ENCODE results near the gene BRSK1.
A peak's percentile ranks its signal among the peaks of the same experiment; 100 is the strongest.

The BRSK1 gene

DNA sequence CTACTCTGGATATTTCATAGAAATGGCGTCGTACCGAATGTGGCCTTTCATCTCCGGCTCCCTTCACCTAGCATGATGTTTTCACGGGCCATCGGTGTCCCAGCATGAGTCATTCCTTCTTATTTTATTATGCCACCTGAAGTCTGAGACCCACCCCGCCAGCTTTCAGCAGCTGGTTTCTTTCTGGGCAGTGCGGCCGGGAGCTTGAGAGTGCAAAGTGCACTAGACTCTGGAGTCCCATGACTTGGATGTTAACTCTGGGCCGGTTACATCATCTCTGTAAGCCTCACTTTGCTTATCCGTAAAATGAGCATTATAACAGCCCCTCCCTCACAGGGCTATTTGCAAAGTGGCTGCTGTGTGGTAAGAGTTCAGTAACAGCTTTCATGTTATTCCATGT, 50.1 kb downstream of the BRSK1 start:
- H3K4me1 ChIP-seq (ENCODE audit: control insufficient read depth, insufficient read depth, low read length): peaks cover 2% of the 10 kb centered on the region
- H3K4me3 ChIP-seq (ENCODE audit: low read depth, low read length): no peak overlapping the region
- H3K9me3 ChIP-seq (ENCODE audit: control insufficient read depth, insufficient read depth, low read length): no peaks in the 10 kb centered on the region
- H3K27me3 ChIP-seq (ENCODE audit: control insufficient read depth, insufficient read depth, low read length): no peaks in the 10 kb centered on the region
- no peaks in the 10 kb centered on the region for H3K36me3 ChIP-seq (ENCODE audit: control insufficient read depth, insufficient read depth, low read length)
- H3K9ac ChIP-seq (ENCODE audit: low read depth, low read length): no peak overlapping the region

DNA sequence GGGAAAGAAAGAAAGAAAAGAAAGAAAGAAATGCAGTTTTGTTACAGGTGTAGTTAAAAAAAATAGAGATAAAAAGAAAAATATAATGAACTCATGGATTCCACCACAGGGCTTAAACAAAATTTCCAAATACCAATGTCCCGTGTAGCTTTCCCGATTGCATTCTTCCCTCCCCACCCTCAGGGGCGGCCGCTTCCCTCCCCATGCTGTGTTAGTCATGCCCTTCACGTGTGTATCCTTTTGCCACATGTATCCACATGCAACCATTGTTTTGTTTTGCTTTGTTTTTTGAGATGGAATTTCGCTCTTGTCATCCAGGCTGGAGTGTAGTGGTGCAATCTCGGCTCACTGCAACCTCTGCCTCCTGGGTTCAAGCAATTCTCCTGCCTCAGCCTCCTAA, 52.3 kb downstream of the BRSK1 start:
- Histone ChIP-seq H3K36me3 (ENCODE audit: control insufficient read depth, insufficient read depth, low read length) (no peaks in the 10 kb centered on the region), H3K4me3 (ENCODE audit: low read depth, low read length) (no peak overlapping the region), H3K4me1 (ENCODE audit: control insufficient read depth, insufficient read depth, low read length) (peaks cover 2% of the 10 kb centered on the region), H3K9ac (ENCODE audit: low read depth, low read length) (no peak overlapping the region), H3K9me3 (ENCODE audit: control insufficient read depth, insufficient read depth, low read length) (no peaks in the 10 kb centered on the region), H3K27me3 (ENCODE audit: control insufficient read depth, insufficient read depth, low read length) (no peaks in the 10 kb centered on the region)

DNA sequence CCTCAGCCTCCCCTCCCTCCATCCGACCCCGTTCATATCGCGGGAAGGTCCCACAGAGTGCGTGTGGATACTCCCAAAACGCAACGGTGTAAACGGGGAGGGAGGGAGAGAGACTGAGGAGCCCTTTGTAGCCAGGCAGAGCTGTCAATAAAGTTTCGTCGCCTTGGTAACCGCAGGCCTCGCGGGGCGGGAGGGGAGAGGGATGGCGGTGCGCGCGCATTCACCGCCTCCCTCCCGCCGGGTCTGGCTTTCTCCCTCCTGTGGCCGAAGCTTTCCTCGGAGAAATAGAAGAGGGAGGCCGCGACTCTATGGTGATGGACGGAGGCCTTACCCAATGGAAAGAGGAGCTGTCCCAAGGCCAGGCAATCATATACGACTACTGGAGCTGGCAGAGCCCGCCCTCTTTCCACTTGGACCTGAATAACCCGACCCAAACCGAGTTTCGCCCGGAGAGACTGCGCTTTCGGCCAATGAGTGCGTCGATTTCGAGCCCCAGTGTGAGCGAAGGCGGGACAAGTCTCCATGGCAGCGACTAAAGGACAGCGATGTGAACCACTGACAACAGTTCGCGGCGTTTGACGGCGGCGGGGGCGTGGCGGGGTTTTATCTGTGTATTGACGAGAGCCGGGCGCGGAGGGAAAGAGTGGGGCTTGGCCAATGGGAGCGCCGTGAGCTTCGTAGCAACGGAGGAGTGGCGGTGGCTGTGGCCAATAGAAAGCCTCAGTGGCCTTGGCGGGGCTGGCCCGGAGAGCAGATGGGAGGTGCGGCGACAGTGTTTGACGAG, 55.5 kb downstream of the BRSK1 start, which contains the start of gene KMT5C:
Gene KMT5C, plus strand, starts transcription at position 772 of the 784 bp plus-strand sequence. CDS start 2,061 bp downstream, outside the sequence.
- H3K27me3 ChIP-seq (ENCODE audit: control insufficient read depth, insufficient read depth, low read length): no peaks in the 10 kb centered on the region
- H3K9me3 ChIP-seq (ENCODE audit: control insufficient read depth, insufficient read depth, low read length): no peaks in the 10 kb centered on the region
- peak within 1 kb of the TSS; percentile 90 for H3K9ac ChIP-seq (ENCODE audit: low read depth, low read length)
- peaks cover 8% of the 10 kb centered on the region for H3K4me1 ChIP-seq (ENCODE audit: control insufficient read depth, insufficient read depth, low read length)
- H3K4me3 ChIP-seq (ENCODE audit: low read depth, low read length): peak within 1 kb of the TSS; percentile 94
- peaks cover 23% of the 10 kb centered on the region for H3K36me3 ChIP-seq (ENCODE audit: control insufficient read depth, insufficient read depth, low read length)

DNA sequence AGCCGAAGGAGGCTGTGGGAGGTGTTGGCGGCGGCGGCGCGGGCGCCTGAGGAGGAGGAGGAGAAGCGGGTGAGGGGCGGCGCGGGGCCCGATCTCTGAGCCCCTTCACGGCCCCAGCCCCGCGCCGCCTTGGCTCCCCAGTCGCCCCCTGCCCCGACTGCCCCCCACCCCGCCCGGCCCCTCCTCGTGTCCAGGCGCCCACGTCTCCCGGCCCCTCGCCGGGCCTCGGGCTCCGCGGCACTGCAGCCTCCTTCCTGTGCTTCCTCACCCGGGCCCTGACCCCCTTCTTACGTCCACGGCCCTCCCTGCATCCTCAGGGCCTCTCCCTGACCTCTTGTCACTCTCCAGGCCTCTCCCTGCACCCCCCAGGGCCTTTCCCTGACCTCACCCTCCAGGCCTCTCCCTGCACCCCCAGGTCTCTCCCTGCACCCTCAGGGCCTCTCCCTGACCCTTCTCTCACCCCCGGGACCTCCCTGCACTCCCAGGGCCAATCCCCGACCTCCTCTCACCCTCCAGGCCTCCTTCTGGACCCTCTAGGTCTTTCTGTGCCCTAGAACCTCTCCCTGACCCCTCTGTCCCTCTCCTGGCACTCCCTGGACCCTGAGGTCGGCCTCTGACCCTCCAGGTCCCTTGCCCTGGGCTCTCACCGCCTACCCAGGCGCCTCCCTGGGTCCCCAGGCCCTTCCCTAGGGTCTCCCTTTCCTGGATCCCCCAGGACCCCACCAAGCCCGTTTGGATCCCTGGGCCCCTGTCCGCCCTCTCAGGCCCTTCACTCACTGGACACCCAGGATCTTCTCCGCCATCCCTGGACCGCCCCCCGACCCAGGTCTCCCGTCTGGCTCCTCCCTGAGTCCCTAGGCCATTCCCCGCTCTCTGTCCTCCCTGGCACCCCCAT, 56.3 kb downstream of the BRSK1 start:
- peaks cover 8% of the 10 kb centered on the region for H3K4me1 ChIP-seq (ENCODE audit: control insufficient read depth, insufficient read depth, low read length)
- no peaks in the 10 kb centered on the region for H3K9me3 ChIP-seq (ENCODE audit: control insufficient read depth, insufficient read depth, low read length)
- H3K36me3 ChIP-seq (ENCODE audit: control insufficient read depth, insufficient read depth, low read length): peaks cover 31% of the 10 kb centered on the region
- H3K27me3 ChIP-seq (ENCODE audit: control insufficient read depth, insufficient read depth, low read length): no peaks in the 10 kb centered on the region
- peak overlapping the region; percentile 90 for H3K9ac ChIP-seq (ENCODE audit: low read depth, low read length)
- H3K4me3 ChIP-seq (ENCODE audit: low read depth, low read length): peak overlapping the region; percentile 94

DNA sequence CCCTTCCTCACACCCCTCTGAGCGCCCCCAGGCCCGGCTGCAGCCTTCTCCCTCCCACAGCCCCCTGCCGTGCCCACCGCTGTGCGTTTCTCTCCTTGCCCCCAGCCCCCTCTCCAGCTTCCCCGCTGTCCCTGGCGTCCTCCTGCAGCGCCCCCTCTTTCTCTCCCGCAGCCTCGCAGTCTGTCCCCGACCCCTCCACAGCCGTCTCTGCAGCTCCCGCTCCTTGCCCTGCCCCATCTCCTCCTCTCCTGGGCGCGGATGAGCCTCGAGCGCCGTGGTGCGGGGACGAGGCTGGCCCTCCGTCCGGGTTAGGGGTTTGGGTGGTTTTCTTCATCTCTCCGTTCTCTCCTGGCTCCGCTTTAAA, 57.0 kb downstream of the BRSK1 start:
- Histone ChIP-seq H3K36me3 (ENCODE audit: control insufficient read depth, insufficient read depth, low read length) (peaks cover 35% of the 10 kb centered on the region), H3K9me3 (ENCODE audit: control insufficient read depth, insufficient read depth, low read length) (no peaks in the 10 kb centered on the region), H3K9ac (ENCODE audit: low read depth, low read length) (peak overlapping the region; percentile 90), H3K4me1 (ENCODE audit: control insufficient read depth, insufficient read depth, low read length) (peaks cover 8% of the 10 kb centered on the region), H3K27me3 (ENCODE audit: control insufficient read depth, insufficient read depth, low read length) (no peaks in the 10 kb centered on the region), H3K4me3 (ENCODE audit: low read depth, low read length) (peak overlapping the region; percentile 94)

DNA sequence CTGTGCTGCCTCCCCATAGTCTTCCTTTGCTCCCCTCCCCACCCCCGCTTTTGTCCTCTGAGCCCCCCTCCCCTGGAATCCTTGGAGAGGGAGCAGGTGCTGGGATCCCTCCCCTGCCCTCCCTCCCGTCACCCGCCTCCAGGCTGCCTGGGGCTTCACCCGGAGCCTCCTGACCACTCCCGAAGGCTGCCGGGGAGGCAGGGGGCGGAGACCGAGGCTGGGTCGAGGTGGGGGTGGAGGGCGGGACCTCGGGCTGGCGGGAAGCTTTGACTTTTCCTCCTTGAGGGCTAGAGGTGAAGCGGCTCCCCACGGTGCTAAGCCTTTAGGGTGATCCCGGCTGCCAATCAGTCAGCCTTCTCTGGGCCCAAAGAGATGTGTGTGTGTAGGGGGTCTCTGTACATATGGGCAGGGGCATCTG, 57.4 kb downstream of the BRSK1 start:
- H3K9ac ChIP-seq (ENCODE audit: low read depth, low read length): no peak overlapping the region
- peak overlapping the region; percentile 94 for H3K4me3 ChIP-seq (ENCODE audit: low read depth, low read length)
- H3K36me3 ChIP-seq (ENCODE audit: control insufficient read depth, insufficient read depth, low read length): peaks cover 39% of the 10 kb centered on the region
- H3K4me1 ChIP-seq (ENCODE audit: control insufficient read depth, insufficient read depth, low read length): peaks cover 8% of the 10 kb centered on the region
- H3K27me3 ChIP-seq (ENCODE audit: control insufficient read depth, insufficient read depth, low read length): no peaks in the 10 kb centered on the region
- no peaks in the 10 kb centered on the region for H3K9me3 ChIP-seq (ENCODE audit: control insufficient read depth, insufficient read depth, low read length)

DNA sequence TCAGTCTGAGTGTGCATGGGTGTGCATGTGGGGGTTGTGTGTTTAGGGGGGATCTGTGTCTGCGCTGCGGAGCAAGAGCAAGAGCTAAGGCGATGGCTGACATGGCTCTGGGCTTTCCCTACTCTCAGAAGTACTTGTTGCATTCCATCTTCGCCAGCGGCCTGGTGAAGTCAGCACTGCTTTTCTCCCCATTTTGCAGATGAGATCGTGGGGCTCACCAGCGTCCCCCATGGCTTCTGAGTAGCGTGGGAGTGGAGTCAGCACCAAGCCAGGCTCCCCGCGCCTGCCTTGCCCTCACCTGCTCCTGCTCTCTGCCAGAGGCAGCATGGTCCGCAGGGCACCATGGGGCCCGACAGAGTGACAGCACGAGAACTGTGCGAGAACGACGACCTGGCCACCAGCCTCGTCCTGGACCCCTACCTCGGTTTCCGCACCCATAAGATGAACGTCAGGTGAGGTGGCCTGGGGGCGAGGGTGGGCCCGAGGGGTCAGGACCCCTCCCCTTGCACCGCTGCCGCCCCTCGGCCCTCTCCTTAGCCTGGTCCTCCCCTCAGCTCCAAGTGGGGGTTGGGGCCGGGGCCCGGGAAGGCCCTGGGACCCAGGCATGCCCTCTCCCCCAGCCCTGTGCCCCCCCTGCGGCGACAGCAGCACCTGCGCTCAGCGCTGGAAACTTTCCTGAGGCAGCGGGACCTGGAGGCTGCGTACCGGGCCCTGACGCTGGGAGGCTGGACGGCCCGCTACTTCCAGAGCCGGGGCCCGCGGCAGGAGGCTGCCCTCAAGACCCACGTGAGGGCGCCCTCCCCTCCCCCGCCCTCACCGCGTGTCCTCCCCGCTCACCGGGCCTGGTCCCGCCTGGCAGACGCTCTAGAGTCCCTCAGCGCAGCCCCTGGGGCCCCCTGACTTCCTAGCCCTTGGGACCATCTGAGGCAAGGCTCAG, 58.1 kb downstream of the BRSK1 start:
- H3K9ac ChIP-seq (ENCODE audit: low read depth, low read length): no peak overlapping the region
- H3K27me3 ChIP-seq (ENCODE audit: control insufficient read depth, insufficient read depth, low read length): no peaks in the 10 kb centered on the region
- H3K4me3 ChIP-seq (ENCODE audit: low read depth, low read length): peak overlapping the region; percentile 55
- no peaks in the 10 kb centered on the region for H3K9me3 ChIP-seq (ENCODE audit: control insufficient read depth, insufficient read depth, low read length)
- H3K4me1 ChIP-seq (ENCODE audit: control insufficient read depth, insufficient read depth, low read length): peaks cover 8% of the 10 kb centered on the region
- peaks cover 41% of the 10 kb centered on the region for H3K36me3 ChIP-seq (ENCODE audit: control insufficient read depth, insufficient read depth, low read length)

DNA sequence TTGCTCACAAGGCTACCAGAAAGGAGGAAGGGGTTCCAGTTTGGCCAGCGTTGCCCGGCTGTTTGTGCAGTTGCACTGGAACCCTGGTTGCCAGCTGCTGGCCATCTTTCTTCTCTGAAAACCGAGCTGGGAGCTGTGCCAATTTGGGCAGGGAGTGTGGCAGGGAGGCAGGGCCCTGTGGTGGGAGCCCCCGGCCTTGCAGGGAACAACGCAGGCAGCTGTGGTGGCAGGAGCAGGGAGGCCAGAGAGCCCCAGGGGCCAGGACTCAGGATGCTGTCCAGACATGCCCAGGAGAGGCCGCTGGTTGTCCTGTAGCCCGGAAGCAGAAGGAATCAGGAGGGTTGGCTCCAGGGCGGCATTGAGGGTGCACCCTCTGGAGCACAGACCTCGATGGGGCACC, 60.6 kb downstream of the BRSK1 start:
- no peak overlapping the region for H3K4me3 ChIP-seq (ENCODE audit: low read depth, low read length)
- no peaks in the 10 kb centered on the region for H3K27me3 ChIP-seq (ENCODE audit: control insufficient read depth, insufficient read depth, low read length)
- peaks cover 18% of the 10 kb centered on the region for H3K4me1 ChIP-seq (ENCODE audit: control insufficient read depth, insufficient read depth, low read length)
- H3K9me3 ChIP-seq (ENCODE audit: control insufficient read depth, insufficient read depth, low read length): no peaks in the 10 kb centered on the region
- H3K36me3 ChIP-seq (ENCODE audit: control insufficient read depth, insufficient read depth, low read length): peaks cover 45% of the 10 kb centered on the region
- no peak overlapping the region for H3K9ac ChIP-seq (ENCODE audit: low read depth, low read length)

DNA sequence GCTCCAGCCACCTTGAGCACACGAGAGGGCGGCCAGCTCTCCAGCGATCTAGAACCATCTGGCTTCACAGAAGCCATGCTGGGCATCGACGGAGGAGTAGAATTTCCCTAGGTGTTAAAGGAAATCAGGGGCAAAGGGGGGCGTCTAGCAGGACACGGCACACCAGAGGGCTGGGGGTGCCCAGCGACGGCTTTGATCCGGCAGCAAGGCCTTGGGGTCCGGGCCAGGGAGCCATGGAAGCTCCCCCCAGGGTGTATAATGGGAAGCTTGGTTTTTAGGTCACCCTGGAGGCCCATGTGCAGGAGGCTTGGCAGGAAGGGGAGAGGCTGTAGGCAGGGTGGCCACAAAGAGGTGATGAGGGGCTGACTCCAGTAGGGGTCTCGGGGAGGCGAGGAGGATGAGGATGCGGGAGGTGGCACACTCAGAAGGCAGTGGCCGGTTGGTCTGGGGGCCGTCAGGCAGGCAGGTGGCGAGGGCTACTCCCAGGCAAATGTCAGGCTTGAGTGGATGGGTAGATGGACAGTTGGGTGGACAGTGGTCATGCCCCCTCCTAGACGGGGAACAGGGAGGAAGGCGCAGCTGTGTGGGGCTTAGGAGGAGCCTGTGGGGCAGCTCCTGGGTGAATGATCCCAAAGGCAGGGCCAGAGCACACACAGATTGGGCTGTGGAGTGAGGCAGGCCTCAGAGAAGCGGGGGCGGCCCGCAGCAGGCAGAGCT, 61.5 kb downstream of the BRSK1 start:
- Histone ChIP-seq H3K9ac (ENCODE audit: low read depth, low read length) (no peak overlapping the region), H3K27me3 (ENCODE audit: control insufficient read depth, insufficient read depth, low read length) (no peaks in the 10 kb centered on the region), H3K4me1 (ENCODE audit: control insufficient read depth, insufficient read depth, low read length) (peaks cover 21% of the 10 kb centered on the region), H3K9me3 (ENCODE audit: control insufficient read depth, insufficient read depth, low read length) (no peaks in the 10 kb centered on the region), H3K36me3 (ENCODE audit: control insufficient read depth, insufficient read depth, low read length) (peaks cover 49% of the 10 kb centered on the region), H3K4me3 (ENCODE audit: low read depth, low read length) (no peak overlapping the region)

DNA sequence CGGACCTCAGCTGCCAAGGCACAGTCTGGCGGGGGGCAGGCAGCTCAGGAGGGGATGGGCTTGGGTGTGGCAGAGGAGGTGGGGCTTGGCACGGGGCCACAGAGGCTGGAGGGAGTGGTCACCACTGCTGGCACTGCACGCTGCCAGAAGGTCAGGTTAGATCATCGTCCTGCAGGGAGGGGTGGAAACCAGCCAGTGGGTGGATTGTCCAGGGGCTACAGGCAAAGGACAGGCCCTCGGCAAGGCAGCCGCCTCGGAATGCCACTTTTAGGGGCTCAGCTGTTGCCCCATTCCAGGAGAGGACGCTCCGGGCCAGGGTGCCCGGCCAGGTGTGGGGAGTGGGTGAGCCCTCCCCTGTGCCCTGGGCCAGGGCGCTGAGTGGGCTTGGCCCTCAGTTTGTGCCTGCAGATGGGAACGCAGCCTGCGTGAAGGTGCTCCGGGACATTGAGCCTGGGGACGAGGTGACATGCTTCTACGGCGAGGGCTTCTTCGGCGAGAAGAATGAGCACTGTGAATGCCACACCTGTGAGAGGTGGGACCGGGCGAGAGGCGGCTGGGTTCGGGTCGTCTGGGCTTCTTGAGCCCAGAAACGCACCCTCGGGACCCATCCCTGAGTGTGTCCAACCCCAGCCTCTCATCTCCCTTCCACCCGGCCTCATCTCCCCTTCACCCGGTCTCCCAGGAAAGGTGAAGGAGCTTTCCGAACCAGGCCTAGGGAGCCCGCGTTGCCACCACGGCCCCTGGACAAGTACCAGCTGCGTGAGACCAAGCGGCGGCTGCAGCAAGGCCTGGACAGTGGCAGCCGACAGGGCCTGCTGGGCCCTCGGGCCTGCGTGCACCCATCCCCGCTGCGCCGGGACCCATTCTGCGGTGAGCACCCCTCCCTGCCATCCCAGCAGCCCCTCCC, 62.3 kb downstream of the BRSK1 start:
- Histone ChIP-seq H3K9ac (ENCODE audit: low read depth, low read length) (no peak overlapping the region), H3K4me1 (ENCODE audit: control insufficient read depth, insufficient read depth, low read length) (peaks cover 23% of the 10 kb centered on the region), H3K4me3 (ENCODE audit: low read depth, low read length) (no peak overlapping the region), H3K9me3 (ENCODE audit: control insufficient read depth, insufficient read depth, low read length) (no peaks in the 10 kb centered on the region), H3K36me3 (ENCODE audit: control insufficient read depth, insufficient read depth, low read length) (peaks cover 50% of the 10 kb centered on the region), H3K27me3 (ENCODE audit: control insufficient read depth, insufficient read depth, low read length) (no peaks in the 10 kb centered on the region)

All from iPS-15b (cell line).